Astrocyte (in vitro differentiated cells and primary cell): Measurements from ENCODE around the gene COPE. TPM values are rescaled to one million over a fixed set of nuclear protein-coding genes. Genes with fewer than 3 reads are reported as not detected.
A peak's percentile ranks its signal among the peaks of the same experiment; 100 is the strongest.

Source experiments
- DNase-seq: peaks from one replicate; pipeline ENCODE4 v3.0.0-alpha.2; 2010; ENCODE audit warnings: low read depth
- FAIRE-seq: peaks from 2 replicates; lab custom pipeline; 2011; peaks lifted over from hg19 to GRCh38; lab: Jason Lieb, UNC
- H2AFZ ChIP-seq: 2 replicates; pipeline ENCODE4 v1.6.0; 2012; ENCODE audit warnings: low read depth, low read length, inconsistent platforms
- H3K27ac ChIP-seq: 2 replicates; pipeline ENCODE4 v1.5.1; 2011; ENCODE audit warnings: low read depth, low read length, inconsistent platforms
- H3K27me3 ChIP-seq: 2 replicates; pipeline ENCODE4 v1.6.0; 2011; ENCODE audit warnings: low read length, inconsistent platforms; ENCODE audit not compliant: insufficient read depth
- H3K36me3 ChIP-seq: 2 replicates; pipeline ENCODE4 v1.5.1; 2011; ENCODE audit warnings: low read length, inconsistent platforms; ENCODE audit not compliant: insufficient read depth
- H3K4me1 ChIP-seq: 2 replicates; pipeline ENCODE4 v1.5.1; 2011; ENCODE audit warnings: low read length, inconsistent platforms; ENCODE audit not compliant: insufficient read depth
- H3K4me2 ChIP-seq: 2 replicates; pipeline ENCODE4 v1.6.0; 2012; ENCODE audit warnings: low read length, inconsistent platforms
- H3K4me3 ChIP-seq: 2 replicates; pipeline ENCODE4 v1.5.1; 2011; ENCODE audit warnings: low read depth, mild to moderate bottlenecking, low read length, inconsistent platforms; ENCODE audit not compliant: insufficient read depth
- H3K79me2 ChIP-seq: 2 replicates; pipeline ENCODE4 v1.6.0; 2012; ENCODE audit warnings: mild to moderate bottlenecking, low read length, inconsistent platforms; ENCODE audit not compliant: insufficient read depth
- H3K9ac ChIP-seq: 2 replicates; pipeline ENCODE4 v1.6.0; 2012; ENCODE audit warnings: mild to moderate bottlenecking, low read length, inconsistent platforms
- H3K9me3 ChIP-seq: 2 replicates; pipeline ENCODE4 v1.5.1; 2012; ENCODE audit warnings: low read depth, mild to moderate bottlenecking, low read length, inconsistent platforms; ENCODE audit not compliant: insufficient read depth
- H4K20me1 ChIP-seq: 2 replicates; pipeline ENCODE4 v1.6.0; 2012; ENCODE audit warnings: low read length, inconsistent platforms; ENCODE audit not compliant: insufficient read depth
- H3K27ac Mint-ChIP-seq: one replicate; pipeline ENCODE4 v1.8.0; 2021; ENCODE audit warnings: mild to moderate bottlenecking, mixed read lengths; ENCODE audit not compliant: unreplicated experiment
- H3K27me3 Mint-ChIP-seq: one replicate; pipeline ENCODE4 v1.8.0; 2021; ENCODE audit warnings: low read depth, mixed read lengths; ENCODE audit not compliant: unreplicated experiment
- H3K36me3 Mint-ChIP-seq: one replicate; pipeline ENCODE4 v1.8.0; 2021; ENCODE audit warnings: low read depth, mixed read lengths; ENCODE audit not compliant: unreplicated experiment
- H3K4me1 Mint-ChIP-seq: one replicate; pipeline ENCODE4 v1.8.0; 2021; ENCODE audit warnings: low read depth, mixed read lengths; ENCODE audit not compliant: unreplicated experiment
- H3K4me3 Mint-ChIP-seq: one replicate; pipeline ENCODE4 v1.8.0; 2021; ENCODE audit warnings: mild to moderate bottlenecking, moderate library complexity, mixed read lengths; ENCODE audit not compliant: unreplicated experiment
- H3K9me3 Mint-ChIP-seq: one replicate; pipeline ENCODE4 v1.8.0; 2021; ENCODE audit warnings: mild to moderate bottlenecking, mixed read lengths; ENCODE audit not compliant: unreplicated experiment
- CTCF ChIP-seq: IDR thresholded peaks from 2 replicates; pipeline ENCODE4 v1.5.1; 2011; ENCODE audit warnings: low read depth, mild to moderate bottlenecking, inconsistent platforms, low read length, moderate library complexity; ENCODE audit not compliant: insufficient read depth
- EZH2 ChIP-seq: IDR thresholded peaks from 2 replicates; pipeline ENCODE4 v1.6.1; 2012; ENCODE audit warnings: mild to moderate bottlenecking, low read length, inconsistent platforms; ENCODE audit not compliant: insufficient read depth
- total RNA-seq: library from RNA; stranded (reverse); gene quantifications from 2 replicates; pipeline ENCODE4 v1.2.1, GENCODE V29; 2021

Gene COPE
- total RNA-seq, 1 donor from 2014 or later = 298 TPM

- no peaks in the 10 kb centered on the region for H4K20me1 ChIP-seq
- H3K36me3 ChIP-seq = no peaks in the 10 kb centered on the region
- H2AFZ ChIP-seq = no peak overlapping the region
- FAIRE-seq (no peak), DNase-seq (no peak)
- Mint-ChIP-seq H3K9me3 (peaks cover 12% of the 10 kb centered on the region), H3K4me3 (no peak overlapping the region), H3K27ac (no peak overlapping the region), H3K36me3 (peaks cover 36% of the 10 kb centered on the region), H3K27me3 (no peaks in the 10 kb centered on the region), H3K4me1 (no peaks in the 10 kb centered on the region)
- H3K27ac ChIP-seq = no peak overlapping the region
- H3K9me3 ChIP-seq = peaks cover 6% of the 10 kb centered on the region
- TF ChIP-seq EZH2 = no peak
- no peak for TF ChIP-seq CTCF
- no peaks in the 10 kb centered on the region for H3K4me1 ChIP-seq
- no peak overlapping the region for H3K4me2 ChIP-seq
- H3K27me3 ChIP-seq = no peaks in the 10 kb centered on the region
- H3K79me2 ChIP-seq = no peaks in the 10 kb centered on the region
- no peak overlapping the region for H3K4me3 ChIP-seq
- no peak overlapping the region for H3K9ac ChIP-seq
These were observed 39.4 kb downstream of the COPE start for GRCh38 chr19:18879579-18880373.

DNA sequence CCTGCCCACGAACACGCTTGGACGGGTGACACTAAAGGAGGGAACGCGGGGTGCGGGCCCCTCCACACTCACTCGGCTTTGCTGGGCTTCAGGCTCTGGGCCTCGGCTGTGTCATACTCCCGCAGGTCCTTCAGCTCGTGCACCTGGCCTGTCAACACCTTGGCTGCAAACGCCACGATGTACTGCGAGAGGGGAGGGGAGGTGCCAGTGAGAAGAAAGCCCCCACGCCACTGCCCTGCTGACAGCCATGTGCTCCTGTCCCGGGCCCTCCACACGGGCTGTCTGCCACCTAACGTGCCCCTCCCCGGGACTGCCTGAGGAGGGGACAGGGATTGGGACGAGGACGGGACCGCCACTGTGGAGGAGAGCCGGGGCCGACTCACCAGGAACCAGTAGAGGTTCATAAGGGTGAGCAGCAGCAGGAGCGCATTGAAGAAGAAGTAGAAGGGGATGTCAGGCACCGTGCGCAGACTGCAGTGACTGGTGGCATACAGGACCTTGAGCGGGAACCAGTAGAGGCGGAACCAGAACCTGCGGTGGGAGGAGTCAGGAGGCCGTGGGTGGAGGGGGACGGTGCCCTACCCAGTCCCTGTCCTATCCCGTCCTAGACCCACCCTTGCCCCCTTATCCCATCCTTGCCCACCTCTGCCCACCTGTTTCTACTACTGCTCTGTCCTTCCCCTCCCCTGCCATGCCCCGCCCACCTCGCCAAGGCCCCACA lies 40.2 kb downstream of the COPE start:
- TF ChIP-seq EZH2 (no peak), CTCF (no peak)
- Mint-ChIP-seq H3K36me3 (peaks cover 40% of the 10 kb centered on the region), H3K27ac (peak overlapping the region; percentile 26), H3K4me3 (no peak overlapping the region), H3K4me1 (no peaks in the 10 kb centered on the region), H3K27me3 (no peaks in the 10 kb centered on the region), H3K9me3 (peaks cover 12% of the 10 kb centered on the region)
- DNase-seq = no peak
- H3K9ac ChIP-seq = no peak overlapping the region
- H3K36me3 ChIP-seq = no peaks in the 10 kb centered on the region
- no peaks in the 10 kb centered on the region for H3K79me2 ChIP-seq
- H2AFZ ChIP-seq = no peak overlapping the region
- H3K9me3 ChIP-seq = peaks cover 6% of the 10 kb centered on the region
- H3K4me1 ChIP-seq = no peaks in the 10 kb centered on the region
- H3K27ac ChIP-seq = no peak overlapping the region
- H4K20me1 ChIP-seq = peaks cover 1% of the 10 kb centered on the region
- no peak overlapping the region for H3K4me2 ChIP-seq
- H3K4me3 ChIP-seq = no peak overlapping the region
- no peaks in the 10 kb centered on the region for H3K27me3 ChIP-seq
- FAIRE-seq = no peak
